GM21619 (cell line): ENCODE data around the gene HDAC4.
"Not testable (repeated sequence)": the region's sequence is repeated elsewhere in the genome, so short reads cannot be mapped to it uniquely, and the experiment has no call there.

ENCODE experiments used
- ATAC-seq: cut with Tn5 transposase; IDR thresholded peaks from one replicate; pipeline ENCODE4 v1.9.1; 2021; ENCODE audit not compliant: unreplicated experiment

The HDAC4 gene

GRCh38 chr2:239079671-239080294, 321.0 kb downstream of the HDAC4 start:
- ATAC-seq: no peak

- no peak for ATAC-seq
Measured at GRCh38 chr2:239078128-239078924, 322.5 kb downstream of the HDAC4 start.

- ATAC-seq: no peak
Measured at GRCh38 chr2:239077260-239077659, 323.6 kb downstream of the HDAC4 start.

- no peak for ATAC-seq
Measured at GRCh38 chr2:239075918-239076758, 324.7 kb downstream of the HDAC4 start.

- no peak for ATAC-seq
Measured at GRCh38 chr2:239073745-239074530, 326.9 kb downstream of the HDAC4 start.

GRCh38 chr2:239073270-239073669, 327.6 kb downstream of the HDAC4 start:
- no peak for ATAC-seq

GRCh38 chr2:239072786-239073185, 328.0 kb downstream of the HDAC4 start:
- no peak for ATAC-seq

GRCh38 chr2:239070466-239070865, 330.4 kb downstream of the HDAC4 start:
- ATAC-seq: no peak

GRCh38 chr2:239069362-239070333, 331.2 kb downstream of the HDAC4 start:
- ATAC-seq: not testable (repeated sequence)

GRCh38 chr2:239068411-239068810, 332.4 kb downstream of the HDAC4 start:
- no peak for ATAC-seq

GRCh38 chr2:239067196-239067865, 333.5 kb downstream of the HDAC4 start:
- ATAC-seq: no peak

- no peak for ATAC-seq
Measured at GRCh38 chr2:239066597-239066996, 334.2 kb downstream of the HDAC4 start.

- ATAC-seq: no peak
Measured at GRCh38 chr2:239065962-239066361, 334.9 kb downstream of the HDAC4 start.

GRCh38 chr2:239065537-239065936, 335.3 kb downstream of the HDAC4 start:
- ATAC-seq: no peak

- no peak for ATAC-seq
Measured at GRCh38 chr2:239064891-239065290, 335.9 kb downstream of the HDAC4 start.

- ATAC-seq: no peak
Measured at GRCh38 chr2:239064253-239064652, 336.6 kb downstream of the HDAC4 start.

- ATAC-seq: no peak
Measured at GRCh38 chr2:239062743-239063142, 338.1 kb downstream of the HDAC4 start.

- no peak for ATAC-seq
Measured at GRCh38 chr2:239061824-239062570, 338.8 kb downstream of the HDAC4 start.
